Effector CD8-positive, alpha-beta T cell (primary cell): ENCODE measurements around the gene ZNF761.
"Not testable (repeated sequence)": the region's sequence is repeated elsewhere in the genome, so short reads cannot be mapped to it uniquely, and the experiment has no call there.

Experiments used
- DNase-seq: peaks from one replicate; lab custom pipeline; 2025; lab: John Stamatoyannopoulos, UW

ZNF761 gene

GRCh38 chr19:53460131-53460721, 28.4 kb downstream of the ZNF761 start:
- not testable (repeated sequence) for DNase-seq

DNA sequence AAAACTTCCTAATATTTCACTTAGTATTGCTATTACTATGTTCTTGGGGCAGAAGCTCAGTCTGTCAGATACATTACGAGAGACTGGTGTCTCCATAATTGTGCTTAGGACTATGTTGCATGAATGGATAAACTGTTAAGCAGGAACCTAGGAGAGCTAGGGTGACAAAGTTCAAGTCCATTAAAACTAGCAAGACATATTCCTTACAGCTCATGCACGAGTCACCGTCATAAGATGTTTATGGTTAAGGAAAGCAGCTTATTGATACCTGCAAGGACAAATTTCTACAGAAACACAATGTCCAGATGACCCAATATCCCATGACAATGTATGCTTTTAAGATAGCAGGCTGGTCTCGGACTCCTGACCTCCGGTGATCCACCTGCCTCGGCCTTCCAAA, 30.1 kb downstream of the ZNF761 start:
- DNase-seq, result no peak

DNA sequence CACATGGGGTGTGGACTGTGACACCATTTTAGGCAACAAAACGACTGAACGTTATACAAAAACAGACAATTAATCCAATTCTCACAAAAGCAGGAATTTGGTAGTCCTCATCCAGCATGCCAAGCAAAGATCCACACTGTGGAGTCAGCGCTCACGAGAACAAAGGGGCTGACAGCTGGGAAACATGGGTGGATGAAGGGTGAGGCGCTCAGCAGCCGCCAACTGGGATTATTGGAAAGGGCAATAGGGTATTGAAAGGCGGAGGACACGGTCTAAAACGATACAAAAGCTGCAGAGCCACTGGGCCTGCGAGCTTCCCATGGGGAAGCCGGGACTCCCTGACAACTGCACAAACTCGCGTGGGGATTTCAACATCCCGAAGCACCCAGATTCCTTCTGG, 31.1 kb downstream of the ZNF761 start:
- no peak for DNase-seq

DNA sequence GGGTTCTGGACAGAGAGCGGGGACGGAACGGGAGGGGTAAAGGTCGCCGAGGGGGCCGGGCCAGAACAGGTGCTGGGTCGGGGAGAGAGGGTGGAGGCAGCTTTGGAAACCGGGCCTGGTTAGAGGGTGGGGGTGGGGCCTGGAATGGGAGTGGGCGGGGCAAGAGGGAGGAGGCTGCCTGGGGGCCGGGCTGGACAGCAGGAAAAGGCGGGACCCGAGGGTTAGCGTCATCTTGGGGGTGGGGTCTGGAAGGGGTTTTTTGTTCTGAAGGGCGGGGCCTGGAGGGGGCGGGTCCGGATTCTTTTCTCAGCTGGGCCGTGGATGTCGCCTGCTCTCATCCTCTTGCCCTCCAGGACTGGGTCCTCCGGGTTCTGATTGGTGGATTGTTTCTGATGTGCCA, 31.5 kb downstream of the ZNF761 start:
- no peak for DNase-seq

DNA sequence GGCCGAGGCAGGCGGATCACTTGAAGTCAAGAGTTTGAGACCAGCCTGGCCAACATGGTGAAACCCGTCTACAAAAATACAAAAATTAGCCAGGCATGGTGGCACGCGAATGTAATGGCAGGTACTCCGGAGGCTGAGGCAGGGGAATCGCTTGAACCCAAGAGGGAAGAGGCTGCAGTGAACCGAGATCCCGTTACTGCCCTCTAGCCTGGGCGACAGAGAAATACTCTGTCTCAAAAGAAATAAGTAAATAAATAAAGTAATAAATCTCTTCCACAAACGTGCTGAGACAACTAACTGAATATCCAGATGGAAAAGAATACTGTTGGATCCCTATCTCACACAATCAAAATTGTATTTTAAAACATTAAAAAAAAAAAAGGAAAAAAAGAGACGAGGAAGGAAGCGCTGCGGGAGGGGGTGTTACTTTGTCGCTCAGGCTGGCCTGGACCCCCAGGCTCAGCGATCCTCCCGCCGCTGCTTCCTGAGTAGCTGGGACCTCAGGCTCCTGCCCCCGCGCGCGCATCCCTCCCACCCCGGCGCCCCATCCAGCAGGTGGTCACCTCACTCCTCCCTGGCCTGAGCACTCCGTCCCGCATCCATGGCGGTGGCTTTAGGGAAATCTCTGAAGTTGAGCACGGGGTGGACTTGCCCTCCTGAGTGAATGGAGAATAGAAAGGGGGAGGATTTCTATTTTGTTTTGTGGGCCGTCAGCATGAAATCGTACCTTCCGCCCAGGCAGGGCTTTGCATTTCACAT, 35.1 kb downstream of the ZNF761 start:
- DNase-seq, result peak; percentile 7

- DNase-seq, result peak; percentile 96
These were observed 35.9 kb downstream of the ZNF761 start, which contains the start of gene ZNF813 for GRCh38 chr19:53467485-53468262. Gene ZNF813, plus strand, starts transcription at chr19:53467733. Its CDS starts 16,090 bp downstream, at chr19:53483823.

- DNase-seq, result not testable (repeated sequence)
These were observed 36.8 kb downstream of the ZNF761 start for GRCh38 chr19:53468628-53469027.

DNA sequence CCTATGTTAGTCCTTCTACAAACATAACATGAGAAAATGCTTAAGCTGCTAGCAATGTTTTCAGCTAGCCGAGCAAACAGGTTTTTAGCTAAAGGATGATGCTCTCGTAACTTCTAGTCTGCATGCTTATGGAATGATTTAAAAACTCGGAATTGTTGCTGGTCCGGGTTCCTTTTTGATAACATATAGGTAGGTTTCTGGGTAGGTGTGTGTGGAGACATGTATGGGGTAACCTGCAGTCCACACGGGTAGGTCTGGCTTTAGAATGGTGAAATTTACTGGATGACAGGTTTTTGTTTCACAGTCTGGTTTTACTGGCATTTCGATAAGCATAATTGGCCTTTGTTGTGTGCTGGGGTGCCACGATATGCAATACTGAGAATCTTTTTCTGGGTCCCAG, 40.1 kb downstream of the ZNF761 start:
- DNase-seq, result no peak

GRCh38 chr19:53474832-53475231, 43.0 kb downstream of the ZNF761 start:
- not testable (repeated sequence) for DNase-seq

- DNase-seq, result not testable (repeated sequence)
These were observed 43.7 kb downstream of the ZNF761 start for GRCh38 chr19:53475470-53475869.

DNA sequence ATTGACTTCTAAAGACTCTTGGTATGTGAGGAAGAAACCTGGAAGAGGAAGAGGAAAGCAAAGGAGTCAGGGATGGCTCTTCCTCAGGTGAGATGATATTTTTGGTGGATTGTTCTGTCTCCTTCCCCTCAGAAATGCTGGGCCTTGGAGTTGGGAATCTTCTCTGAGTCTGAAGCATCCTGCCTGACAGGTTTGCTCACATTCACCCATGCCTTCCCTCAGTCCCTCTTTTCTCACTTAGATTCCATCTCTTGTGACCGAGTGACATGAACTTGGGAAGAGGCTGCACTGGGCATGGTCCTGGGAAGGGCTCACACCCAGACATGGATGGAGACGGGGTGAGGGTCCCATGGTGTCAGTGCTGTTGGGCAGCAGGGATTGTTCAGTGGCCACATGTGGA, 52.0 kb downstream of the ZNF761 start:
- not testable (repeated sequence) for DNase-seq

- no peak for DNase-seq
These were observed 53.5 kb downstream of the ZNF761 start for GRCh38 chr19:53485046-53486004.

GRCh38 chr19:53492153-53492552, 60.4 kb downstream of the ZNF761 start:
- DNase-seq, result no peak

DNA sequence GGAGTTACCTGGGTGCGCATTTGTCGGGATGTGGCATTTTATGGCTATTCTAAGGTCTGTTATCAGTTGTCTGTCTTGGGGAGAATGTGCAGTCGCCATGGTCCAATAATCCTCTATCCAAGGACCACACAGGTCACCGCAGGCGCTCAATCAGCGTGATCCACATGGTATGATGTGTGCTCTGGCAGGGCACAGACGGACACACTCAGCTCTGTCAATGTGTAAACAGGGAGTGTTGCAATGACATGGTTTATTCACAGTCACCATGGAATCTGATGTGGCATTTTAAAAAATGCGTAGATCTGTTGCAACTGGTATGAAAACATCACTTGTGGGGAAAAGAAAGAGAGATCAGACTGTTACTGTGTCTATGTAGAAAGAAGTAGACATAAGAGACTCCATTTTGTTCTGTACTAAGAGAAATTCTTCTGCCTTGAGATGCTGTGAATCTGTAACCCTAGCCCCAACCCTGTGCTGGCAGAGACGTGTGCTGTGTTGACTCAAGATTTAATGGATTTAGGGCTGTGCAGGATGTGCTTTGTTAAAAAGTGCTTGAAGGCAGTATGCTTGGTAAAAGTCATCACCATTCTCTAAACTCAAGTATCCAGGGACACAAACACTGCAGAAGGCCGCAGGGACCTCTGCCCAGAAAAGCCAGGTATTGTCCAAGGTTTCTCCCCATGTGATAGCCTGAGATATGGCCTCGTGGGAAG, 65.7 kb downstream of the ZNF761 start:
- not testable (repeated sequence) for DNase-seq

DNA sequence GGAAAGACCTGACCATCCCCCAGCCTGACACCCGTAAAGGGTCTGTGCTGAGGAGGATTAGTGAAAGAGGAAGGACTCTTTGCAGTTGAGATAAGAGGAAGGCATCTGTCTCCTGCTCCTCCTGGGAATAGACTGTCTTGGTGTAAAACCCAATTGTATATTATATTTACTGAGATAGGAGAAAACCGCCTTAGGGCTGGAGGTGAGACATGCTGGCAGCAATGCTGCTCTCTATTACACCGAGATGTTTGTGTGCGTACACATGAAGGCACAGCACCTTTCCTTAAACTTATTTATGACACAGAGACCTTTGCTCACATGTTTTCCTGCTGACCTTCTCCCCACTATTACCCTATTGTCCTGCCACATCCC, 66.2 kb downstream of the ZNF761 start:
- DNase-seq, result not testable (repeated sequence)

GRCh38 chr19:53503151-53503550, 71.4 kb downstream of the ZNF761 start:
- DNase-seq, result not testable (repeated sequence)

- DNase-seq, result not testable (repeated sequence)
These were observed 72.0 kb downstream of the ZNF761 start for GRCh38 chr19:53503671-53504364.

GRCh38 chr19:53504365-53504703, 72.5 kb downstream of the ZNF761 start:
- not testable (repeated sequence) for DNase-seq

DNA sequence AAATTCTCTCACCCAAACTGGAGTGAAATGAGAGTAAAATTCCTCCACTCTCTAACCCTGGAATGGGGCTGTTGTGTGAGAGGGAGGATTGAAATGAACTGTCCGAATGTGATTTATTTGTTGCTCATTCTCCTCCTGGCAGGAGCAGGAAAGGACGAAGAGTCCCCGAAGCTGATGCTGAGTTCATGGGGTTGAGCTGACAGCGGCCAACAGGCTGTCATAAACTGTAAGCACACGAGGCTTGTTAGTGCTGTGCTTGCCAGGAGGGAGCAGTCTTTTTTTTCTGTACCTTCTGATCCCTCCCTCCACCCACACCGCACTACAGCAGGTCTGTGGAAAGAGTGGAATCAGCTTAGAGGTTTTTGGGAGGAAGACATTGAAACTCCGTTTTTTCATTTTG, 73.1 kb downstream of the ZNF761 start:
- no peak for DNase-seq

DNA sequence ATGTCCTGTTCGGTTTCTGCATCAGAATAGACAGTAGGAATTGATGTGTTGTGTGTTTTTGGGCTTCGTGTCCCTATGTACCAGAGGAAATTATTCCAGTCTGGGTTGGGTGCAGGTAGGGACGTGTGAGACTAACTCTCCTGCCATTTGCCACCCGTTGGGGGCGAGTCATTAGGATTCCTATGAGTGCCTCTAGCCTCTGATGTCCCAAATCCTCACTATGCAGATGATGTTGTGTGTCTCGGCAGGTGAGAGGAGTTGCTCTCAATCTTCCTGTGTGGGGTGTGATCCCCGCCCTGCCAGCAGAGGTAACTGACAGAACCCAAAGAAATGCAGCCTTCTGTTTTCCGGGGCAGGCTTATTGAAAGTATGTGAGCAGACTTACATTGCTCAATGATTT, 74.9 kb downstream of the ZNF761 start:
- no peak for DNase-seq
